H9 (cell line): ENCODE measurements around the gene CDKL1. TPM values are rescaled to one million over a fixed set of nuclear protein-coding genes. Genes with fewer than 3 reads are reported as not detected.

Experiments used
- DNase-seq: peaks from one replicate; pipeline ENCODE4 v3.0.0-alpha.2; 2017
- H2AFZ ChIP-seq: one replicate; pipeline ENCODE4 v1.6.1; 2013; ENCODE audit warnings: mild to moderate bottlenecking, low read length, control low read depth, moderate library complexity
- H2AK5ac ChIP-seq: 2 replicates; pipeline ENCODE4 v1.6.1; 2013; ENCODE audit warnings: low read length, control low read depth, mixed read lengths; ENCODE audit not compliant: insufficient read length
- H2BK120ac ChIP-seq: one replicate; pipeline ENCODE4 v1.6.1; 2013; ENCODE audit warnings: low read depth, mild to moderate bottlenecking, low read length, control low read depth, inconsistent platforms; ENCODE audit not compliant: poor library complexity, severe bottlenecking
- H2BK12ac ChIP-seq: 2 replicates; pipeline ENCODE4 v1.6.1; 2013; ENCODE audit warnings: low read length, control low read depth, mixed read lengths, low read depth; ENCODE audit not compliant: insufficient read length
- H2BK15ac ChIP-seq: 2 replicates; pipeline ENCODE4 v1.6.1; 2013; ENCODE audit warnings: low read depth, low read length, control low read depth
- H2BK20ac ChIP-seq: one replicate; pipeline ENCODE4 v1.6.1; 2013; ENCODE audit warnings: low read depth, mild to moderate bottlenecking, low read length, control low read depth, inconsistent platforms; ENCODE audit not compliant: poor library complexity, severe bottlenecking
- H2BK5ac ChIP-seq: 2 replicates; pipeline ENCODE4 v1.6.1; 2013; ENCODE audit warnings: low read length, control low read depth, mixed read lengths; ENCODE audit not compliant: insufficient read length
- H3K14ac ChIP-seq: 2 replicates; pipeline ENCODE4 v1.6.1; 2013; ENCODE audit warnings: low read length, control low read depth; ENCODE audit not compliant: insufficient read depth
- H3K18ac ChIP-seq: 2 replicates; pipeline ENCODE4 v1.6.1; 2013; ENCODE audit warnings: low read depth, mild to moderate bottlenecking, mixed read lengths, low read length, control low read depth; ENCODE audit not compliant: insufficient read length
- H3K23ac ChIP-seq: 2 replicates; pipeline ENCODE4 v1.6.1; 2013; ENCODE audit warnings: low read length, control low read depth, mixed read lengths, low read depth; ENCODE audit not compliant: insufficient read length
- H3K23me2 ChIP-seq: 2 replicates; pipeline ENCODE4 v1.6.1; 2013; ENCODE audit warnings: low read depth, mild to moderate bottlenecking, mixed read lengths, low read length, control low read depth; ENCODE audit not compliant: insufficient read length, poor library complexity, severe bottlenecking
- H3K27ac ChIP-seq: 2 replicates; pipeline ENCODE4 v1.5.1; 2013; ENCODE audit warnings: low read length, control low read depth, mixed read lengths, low read depth; ENCODE audit not compliant: insufficient read length
- H3K27me3 ChIP-seq: 2 replicates; pipeline ENCODE4 v1.6.1; 2013; ENCODE audit warnings: low read length, control low read depth, inconsistent platforms; ENCODE audit not compliant: insufficient read depth
- H3K4ac ChIP-seq: 2 replicates; pipeline ENCODE4 v1.6.1; 2013; ENCODE audit warnings: low read depth, mild to moderate bottlenecking, control low read depth, inconsistent platforms, low read length, moderate library complexity
- H3K4me1 ChIP-seq: 2 replicates; pipeline ENCODE4 v1.6.1; 2013; ENCODE audit warnings: low read length, control low read depth, inconsistent platforms; ENCODE audit not compliant: insufficient read depth
- H3K4me2 ChIP-seq: 2 replicates; pipeline ENCODE4 v1.6.1; 2013; ENCODE audit warnings: low read length, control low read depth, mixed read lengths; ENCODE audit not compliant: insufficient read length, insufficient read depth
- H3K56ac ChIP-seq: 2 replicates; pipeline ENCODE4 v1.6.1; 2013; ENCODE audit warnings: low read depth, mild to moderate bottlenecking, mixed read lengths, low read length, control low read depth; ENCODE audit not compliant: insufficient read length
- H3K79me1 ChIP-seq: 2 replicates; pipeline ENCODE4 v1.6.1; 2013; ENCODE audit warnings: low read depth, mild to moderate bottlenecking, moderate library complexity, low read length, control low read depth, inconsistent platforms; ENCODE audit not compliant: insufficient read depth, poor library complexity, severe bottlenecking
- H3K79me2 ChIP-seq: 2 replicates; pipeline ENCODE4 v1.6.1; 2013; ENCODE audit warnings: low read length, control low read depth, inconsistent platforms; ENCODE audit not compliant: insufficient read depth
- H3K9ac ChIP-seq: 2 replicates; pipeline ENCODE4 v1.6.1; 2013; ENCODE audit warnings: low read length, control low read depth, mixed read lengths; ENCODE audit not compliant: insufficient read length; ENCODE audit errors: extremely low read depth
- H3K9me3 ChIP-seq: one replicate; pipeline ENCODE4 v1.6.1; 2013; ENCODE audit warnings: low read depth, low read length, inconsistent platforms; ENCODE audit not compliant: control insufficient read depth
- H3T11ph ChIP-seq: one replicate; pipeline ENCODE4 v1.6.1; 2013; ENCODE audit warnings: mild to moderate bottlenecking, low read length, control low read depth, inconsistent platforms
- H4K20me1 ChIP-seq: one replicate; pipeline ENCODE4 v1.6.1; 2013; ENCODE audit not compliant: control insufficient read depth, insufficient read length, insufficient read depth
- H4K5ac ChIP-seq: 2 replicates; pipeline ENCODE4 v1.6.1; 2013; ENCODE audit warnings: low read depth, mild to moderate bottlenecking, mixed read lengths, low read length, control low read depth; ENCODE audit not compliant: insufficient read length
- H4K8ac ChIP-seq: replicated peaks from 2 replicates; pipeline ENCODE4 v1.6.1; 2013; ENCODE audit warnings: low read length, control low read depth, mixed read lengths, low read depth; ENCODE audit not compliant: insufficient read length
- H4K91ac ChIP-seq: 2 replicates; pipeline ENCODE4 v1.6.1; 2013; ENCODE audit warnings: low read depth, mild to moderate bottlenecking, moderate library complexity, mixed read lengths, low read length, control low read depth; ENCODE audit not compliant: insufficient read length
- H3K27ac Mint-ChIP-seq, 3 experiments: 2 replicates in 2 of 3; 3 replicates in 1 of 3; pipeline ENCODE4 v1.8.0; 2020 to 2021; ENCODE audit warnings: mixed read lengths in 3 of 3, mild to moderate bottlenecking in 1 of 3, moderate library complexity in 1 of 3
- H3K27me3 Mint-ChIP-seq: 2 replicates; pipeline ENCODE4 v1.8.0; 2021; ENCODE audit warnings: low read depth, mild to moderate bottlenecking, moderate library complexity, mixed read lengths
- H3K36me3 Mint-ChIP-seq, 3 experiments: 2 replicates in 2 of 3; 3 replicates in 1 of 3; pipeline ENCODE4 v1.8.0; 2020 to 2021; ENCODE audit warnings: low read depth in 3 of 3, mixed read lengths in 3 of 3; ENCODE audit not compliant: insufficient read depth in 1 of 3
- H3K4me1 Mint-ChIP-seq, 2 experiments: 2 replicates each; pipeline ENCODE4 v1.8.0; 2020; ENCODE audit warnings: mixed read lengths in 2 of 2
- H3K4me3 Mint-ChIP-seq, 2 experiments: 2 replicates in 1 of 2; 3 replicates in 1 of 2; pipeline ENCODE4 v1.8.0; 2020 to 2021; ENCODE audit warnings: mild to moderate bottlenecking in 2 of 2, mixed read lengths in 2 of 2, moderate library complexity in 1 of 2
- H3K9me3 Mint-ChIP-seq, 2 experiments: 2 replicates in 1 of 2; 3 replicates in 1 of 2; pipeline ENCODE4 v1.8.0; 2020; ENCODE audit warnings: mild to moderate bottlenecking in 2 of 2, mixed read lengths in 2 of 2, moderate library complexity in 1 of 2
- WGBS: extraction: QIAGEN DNeasy Blood & Tissue Kit; methylation state at CpG from one replicate; pipeline ENCODE4 v1.1.7; 2013; ENCODE audit warnings: missing lambda C conversion rate, low lambda C conversion rate, mixed read lengths; ENCODE audit not compliant: insufficient read length; ENCODE audit errors: extremely low coverage; 5-methylcytosine and 5-hydroxymethylcytosine counted together
- total RNA-seq: library from RNA; stranded (reverse); gene quantifications from 2 replicates; pipeline ENCODE4 v1.2.1, GENCODE V29; 2021
- TF ChIP-seq, protein P1 (sequence below): fragments of 200-600 bp; sonication (generic); conservative IDR thresholded peaks from 3 replicates; pipeline ENCODE4 v1.8.0; 2021; ENCODE audit warnings: antibody characterized with exemption, mild to moderate bottlenecking

The CDKL1 gene
- total RNA-seq, 1 experiment from 2014 or later = 0.72 TPM

DNA sequence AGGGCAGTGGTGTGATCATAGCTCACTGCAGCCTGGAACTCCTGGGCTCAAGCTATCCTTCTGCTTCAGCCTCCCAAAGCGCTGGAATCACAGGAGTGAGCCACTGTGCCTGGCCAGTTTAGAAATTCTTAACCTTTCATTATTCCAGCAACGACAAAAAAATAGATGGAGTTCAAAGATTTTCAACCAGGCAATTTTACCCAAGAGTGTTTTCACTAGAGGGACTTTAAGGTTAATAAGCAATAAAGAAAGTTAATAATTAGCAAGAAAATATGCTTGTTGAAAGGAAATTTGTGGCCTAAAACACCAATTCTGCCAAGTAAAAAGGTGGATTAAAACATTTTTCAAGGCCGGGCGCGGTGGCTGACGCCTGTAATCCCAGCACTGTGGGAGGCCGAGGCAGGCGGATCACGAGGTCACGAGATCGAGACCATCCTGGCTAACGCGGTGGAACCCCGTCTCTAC, 14.8 kb downstream of the CDKL1 start:
- H2BK15ac ChIP-seq = no peak overlapping the region
- H2BK12ac ChIP-seq = no peak overlapping the region
- H3K4me2 ChIP-seq = no peak overlapping the region
- no peak overlapping the region for H3K4ac ChIP-seq
- H2BK120ac ChIP-seq = no peak overlapping the region
- H3K18ac ChIP-seq = no peak overlapping the region
- no peaks in the 10 kb centered on the region for H3K4me1 ChIP-seq
- no peaks in the 10 kb centered on the region for H3K79me2 ChIP-seq
- H3K56ac ChIP-seq = no peak overlapping the region
- no peak overlapping the region for H3K14ac ChIP-seq
- no CpG with 5 or more reads among the region's 14 CpGs for WGBS
- no peaks in the 10 kb centered on the region for H3K9me3 Mint-ChIP-seq
- no peak overlapping the region for H2BK20ac ChIP-seq
- DNase-seq = no peak
- TF ChIP-seq, protein P1, sequence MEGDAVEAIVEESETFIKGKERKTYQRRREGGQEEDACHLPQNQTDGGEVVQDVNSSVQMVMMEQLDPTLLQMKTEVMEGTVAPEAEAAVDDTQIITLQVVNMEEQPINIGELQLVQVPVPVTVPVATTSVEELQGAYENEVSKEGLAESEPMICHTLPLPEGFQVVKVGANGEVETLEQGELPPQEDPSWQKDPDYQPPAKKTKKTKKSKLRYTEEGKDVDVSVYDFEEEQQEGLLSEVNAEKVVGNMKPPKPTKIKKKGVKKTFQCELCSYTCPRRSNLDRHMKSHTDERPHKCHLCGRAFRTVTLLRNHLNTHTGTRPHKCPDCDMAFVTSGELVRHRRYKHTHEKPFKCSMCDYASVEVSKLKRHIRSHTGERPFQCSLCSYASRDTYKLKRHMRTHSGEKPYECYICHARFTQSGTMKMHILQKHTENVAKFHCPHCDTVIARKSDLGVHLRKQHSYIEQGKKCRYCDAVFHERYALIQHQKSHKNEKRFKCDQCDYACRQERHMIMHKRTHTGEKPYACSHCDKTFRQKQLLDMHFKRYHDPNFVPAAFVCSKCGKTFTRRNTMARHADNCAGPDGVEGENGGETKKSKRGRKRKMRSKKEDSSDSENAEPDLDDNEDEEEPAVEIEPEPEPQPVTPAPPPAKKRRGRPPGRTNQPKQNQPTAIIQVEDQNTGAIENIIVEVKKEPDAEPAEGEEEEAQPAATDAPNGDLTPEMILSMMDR = no peak
- no peak overlapping the region for H4K91ac ChIP-seq
- no peaks in the 10 kb centered on the region; the same call in 1 of the 2 replicates for H3K27me3 Mint-ChIP-seq
- H3K27ac Mint-ChIP-seq = no peak overlapping the region
- H3K4me3 Mint-ChIP-seq = no peak overlapping the region
- no peak overlapping the region for H3K27ac ChIP-seq
- H3T11ph ChIP-seq = no peak overlapping the region
- H3K4me1 Mint-ChIP-seq = no peaks in the 10 kb centered on the region
- no peak overlapping the region for H3K9ac ChIP-seq
- no peaks in the 10 kb centered on the region for H3K23me2 ChIP-seq
- no peak overlapping the region for H2AFZ ChIP-seq
- H3K9me3 ChIP-seq = no peaks in the 10 kb centered on the region
- H4K5ac ChIP-seq = no peak overlapping the region
- no peaks in the 10 kb centered on the region for H3K79me1 ChIP-seq
- no peaks in the 10 kb centered on the region for H3K27me3 ChIP-seq
- no peak overlapping the region for H3K23ac ChIP-seq
- H2BK5ac ChIP-seq = no peak overlapping the region
- H2AK5ac ChIP-seq = no peak overlapping the region
- no peaks in the 10 kb centered on the region for H4K20me1 ChIP-seq
- H3K36me3 Mint-ChIP-seq = no peaks in the 10 kb centered on the region
- H4K8ac ChIP-seq = no peak overlapping the region
